HepG2 (cell line): ENCODE results near the gene GIMAP8. TPM values are rescaled to one million over a fixed set of nuclear protein-coding genes. Genes with fewer than 3 reads are reported as not detected.

Experiments
- ARHGAP35 ChIP-seq: sonication (generic); formaldehyde crosslinking; IDR thresholded peaks from 2 replicates; pipeline ENCODE4 v1.9.0; 2022; ENCODE audit warnings: mild to moderate bottlenecking, inconsistent platforms, moderate library complexity, missing genetic modification reagents, borderline replicate concordance
- ATF3 ChIP-seq: sonication (generic); formaldehyde crosslinking; IDR thresholded peaks from 2 replicates; pipeline ENCODE4 v1.4.0; 2020; ENCODE audit warnings: missing genetic modification reagents
- BRF2 ChIP-seq: sonication (generic); formaldehyde crosslinking; IDR thresholded peaks from 2 replicates; pipeline ENCODE4 v1.8.1; 2022; ENCODE audit warnings: mild to moderate bottlenecking, missing genetic modification reagents
- IRF2 ChIP-seq: IDR thresholded peaks from 2 replicates; pipeline ENCODE4 v1.6.1; 2018; ENCODE audit warnings: missing genetic modification reagents, missing compliant biosample characterization
- MAZ ChIP-seq, 2 experiments: sonication (generic) in 1 of 2; formaldehyde crosslinking in 1 of 2; IDR thresholded peaks; 2 replicates each; pipeline versions ENCODE4 v1.5.0 to v1.6.1; 2012 to 2020; ENCODE audit warnings: low read depth in 2 of 2, mild to moderate bottlenecking in 2 of 2, borderline replicate concordance in 1 of 2, improper control_type of control experiment in 1 of 2, low read length in 1 of 2, missing genetic modification reagents in 1 of 2, moderate library complexity in 1 of 2
- MXI1 ChIP-seq: IDR thresholded peaks from 3 replicates; pipeline ENCODE4 v1.6.1; 2012; ENCODE audit warnings: low read depth, low read length, inconsistent platforms, borderline replicate concordance
- NCOA5 ChIP-seq: sonication (generic); formaldehyde crosslinking; IDR thresholded peaks from 2 replicates; pipeline ENCODE4 v1.4.0; 2020; ENCODE audit warnings: missing genetic modification reagents
- PHF21A ChIP-seq: sonication (generic); formaldehyde crosslinking; IDR thresholded peaks from 2 replicates; pipeline ENCODE4 v1.5.0; 2020; ENCODE audit warnings: mild to moderate bottlenecking, missing genetic modification reagents
- RBM39 ChIP-seq: fragments of 200-400 bp; formaldehyde crosslinking; IDR thresholded peaks from one replicate; pipeline ENCODE4 v1.6.1; 2018; ENCODE audit warnings: antibody characterized with exemption, mild to moderate bottlenecking, low read depth, low read length; ENCODE audit not compliant: poor library complexity, severe bottlenecking
- RXRB ChIP-seq: IDR thresholded peaks from 2 replicates; pipeline ENCODE4 v1.6.1; 2016; ENCODE audit warnings: borderline replicate concordance, missing genetic modification reagents, missing compliant biosample characterization
- SIX1 ChIP-seq: sonication (generic); formaldehyde crosslinking; IDR thresholded peaks from 2 replicates; pipeline ENCODE4 v1.4.0; 2020; ENCODE audit warnings: missing genetic modification reagents, borderline replicate concordance
- TBL1XR1 ChIP-seq: fragments of 150-350 bp; IDR thresholded peaks from 2 replicates; pipeline ENCODE4 v1.6.1; 2014; ENCODE audit warnings: borderline replicate concordance, low read length; ENCODE audit not compliant: partially characterized antibody
- TEAD3 ChIP-seq: optimal IDR thresholded peaks from 2 replicates; pipeline ENCODE3; 2016; ENCODE audit warnings: borderline replicate concordance
- TFE3 ChIP-seq: IDR thresholded peaks from 2 replicates; pipeline ENCODE4 v1.6.1; 2016
- TGIF2 ChIP-seq: IDR thresholded peaks from 2 replicates; pipeline ENCODE4 v1.6.1; 2016; ENCODE audit warnings: control low read depth, missing compliant biosample characterization
- THAP11 ChIP-seq: IDR thresholded peaks from 2 replicates; pipeline ENCODE4 v1.6.1; 2016; ENCODE audit warnings: missing biosample characterization, missing genetic modification reagents
- YY1 ChIP-seq: IDR thresholded peaks from 2 replicates; pipeline ENCODE4 v1.6.1; 2011; ENCODE audit warnings: low read length, low read depth, moderate library complexity, mild to moderate bottlenecking; ENCODE audit not compliant: insufficient read depth, insufficient replicate concordance
- ZNF10 ChIP-seq: sonication (generic); formaldehyde crosslinking; IDR thresholded peaks from 2 replicates; pipeline ENCODE4 v1.4.0; 2020; ENCODE audit warnings: mild to moderate bottlenecking, low read depth, missing genetic modification reagents, borderline replicate concordance
- ZNF101 ChIP-seq: sonication (generic); formaldehyde crosslinking; IDR thresholded peaks from 2 replicates; pipeline ENCODE4 v1.4.0; 2020; ENCODE audit warnings: mild to moderate bottlenecking, low read depth, missing genetic modification reagents, borderline replicate concordance
- ZNF205 ChIP-seq: IDR thresholded peaks from 2 replicates; pipeline ENCODE4 v1.6.1; 2018; ENCODE audit warnings: missing biosample characterization, missing genetic modification reagents
- ZNF431 ChIP-seq: sonication (generic); formaldehyde crosslinking; IDR thresholded peaks from 2 replicates; pipeline ENCODE4 v1.9.0; 2022; ENCODE audit warnings: missing genetic modification reagents, low read depth, mild to moderate bottlenecking, borderline replicate concordance
- ZNF432 ChIP-seq: sonication (generic); formaldehyde crosslinking; IDR thresholded peaks from 2 replicates; pipeline ENCODE4 v1.5.0; 2020; ENCODE audit warnings: missing genetic modification reagents, mild to moderate bottlenecking, borderline replicate concordance
- ZNF766 ChIP-seq: sonication (generic); formaldehyde crosslinking; IDR thresholded peaks from 2 replicates; pipeline ENCODE4 v1.5.0; 2020; ENCODE audit warnings: missing genetic modification reagents, borderline replicate concordance
- ZNF883 ChIP-seq: sonication (generic); formaldehyde crosslinking; IDR thresholded peaks from 2 replicates; pipeline ENCODE4 v1.5.1; 2020; ENCODE audit warnings: mild to moderate bottlenecking, missing genetic modification reagents; ENCODE audit errors: not compliant biosample characterization
- polyA plus RNA-seq, 8 experiments: library from polyadenylated mRNA; depleted of rRNA in 3 of 8; stranded (reverse) in 7 of 8; unstranded in 1 of 8; fragments of >200 nt; fragmentation: Illumina TruSeq in 4 of 8; extraction: Trizol in 4 of 8; gene quantifications; 2 replicates each; pipeline versions ENCODE4 v1.2.1 to v1.2.3, GENCODE V29; 2011 to 2016; ENCODE audit warnings: low read depth in 4 of 8, missing spikeins in 1 of 8, mixed read lengths in 1 of 8; ENCODE audit not compliant: insufficient read depth in 1 of 8
- total RNA-seq, 5 experiments: library from RNA; depleted of rRNA; stranded (reverse); fragments of >200 nt; fragmentation: Illumina TruSeq; extraction: Trizol; gene quantifications; 2 replicates each; pipeline ENCODE4 v1.2.3, GENCODE V29; 2016; ENCODE audit warnings: low read depth in 1 of 5

GIMAP8 gene
- total and polyA plus RNA-seq, 2 of the 13 experiments (the other 11 are each of a cell fraction or from before 2014, with no cell fraction given), result not detected

- TF ChIP-seq BRF2, result peak; percentile 56; the same call in 1 of the 2 replicates
- TF ChIP-seq TBL1XR1, result peak; percentile 93
- TF ChIP-seq ZNF205, result peak; percentile 85; the same call in 1 of the 2 replicates
- TF ChIP-seq ZNF101, result no peak
- TF ChIP-seq TEAD3, result peak; percentile 77
- TF ChIP-seq SIX1 (CRISPR knock-in tag), result peak; percentile 83; the same call in 1 of the 2 replicates
- TF ChIP-seq PHF21A (CRISPR knock-in tag), result peak; percentile 87
- TF ChIP-seq MXI1, result no peak; the same call in 2 of the 3 replicates
- no peak for TF ChIP-seq ZNF10 (CRISPR knock-in tag)
- peak; percentile 85 for TF ChIP-seq TGIF2 (CRISPR knock-in tag)
- no peak for TF ChIP-seq ATF3 (CRISPR knock-in tag)
- peak; percentile 48; the same call in 1 of the 2 replicates for TF ChIP-seq ZNF431
- TF ChIP-seq ZNF766, result no peak
- peak; percentile 65 for TF ChIP-seq THAP11 (CRISPR knock-in tag)
- TF ChIP-seq ARHGAP35 (CRISPR knock-in tag), result no peak
- no peak for TF ChIP-seq NCOA5
- no peak for TF ChIP-seq MAZ (IDR thresholded peaks at IDR 0.05; ENCODE audit: borderline replicate concordance, low read depth, low read length)
- no peak for TF ChIP-seq MAZ (CRISPR knock-in tag; IDR thresholded peaks at IDR 0.05; ENCODE audit: low read depth)
- no peak for TF ChIP-seq RBM39
- peak; percentile 78 for TF ChIP-seq TFE3 (CRISPR knock-in tag)
- TF ChIP-seq ZNF883 (CRISPR knock-in tag), result no peak
- TF ChIP-seq RXRB (CRISPR knock-in tag), result peak; percentile 96
- TF ChIP-seq YY1, result no peak
- TF ChIP-seq IRF2 (CRISPR knock-in tag), result peak; percentile 81
- TF ChIP-seq ZNF432 (CRISPR knock-in tag), result no peak
Measured at GRCh38 chr7:150415161-150416153, 35.0 kb upstream of the GIMAP8 start (continued).
